Stimulated activated CD4-positive, alpha-beta T cell treated with anti-CD3 and anti-CD28 coated beads, Interleukin-15, amount 100 ng/mL, for 24 hours (primary cell): Measurements from ENCODE around the gene CXCL5.

Experiments
- DNase-seq: peaks from one replicate; pipeline ENCODE4 v3.0.0-alpha.2; 2020

The CXCL5 gene

GRCh38 chr4:73998040-73999011 is at the start of gene CXCL5:
TSS of gene CXCL5 (minus strand) at chr4:73998677. CDS start at chr4:73998581, 96 bp downstream.
- no peak for DNase-seq

GRCh38 chr4:74047152-74047551 is 48.7 kb upstream of the CXCL5 start:
- DNase-seq: no peak

GRCh38 chr4:74045772-74046171 is 47.3 kb upstream of the CXCL5 start:
- no peak for DNase-seq

GRCh38 chr4:74045247-74045646 is 46.8 kb upstream of the CXCL5 start:
- no peak for DNase-seq

- DNase-seq: no peak
Measured at GRCh38 chr4:74044677-74045076, 46.2 kb upstream of the CXCL5 start.

- DNase-seq: no peak
Measured at GRCh38 chr4:74042681-74043080, 44.2 kb upstream of the CXCL5 start.

- DNase-seq: no peak
Measured at GRCh38 chr4:74041418-74041817, 42.9 kb upstream of the CXCL5 start.

GRCh38 chr4:74039315-74039763 is 40.9 kb upstream of the CXCL5 start:
- no peak for DNase-seq

GRCh38 chr4:74038425-74039314 is 40.2 kb upstream of the CXCL5 start, which contains the start of gene CXCL3:
TSS of gene CXCL3 (minus strand) at chr4:74038689. CDS start at chr4:74038611, 78 bp downstream.
- DNase-seq: peak; percentile 24

- no peak for DNase-seq
Measured at GRCh38 chr4:74038086-74038424, 39.6 kb upstream of the CXCL5 start.

- DNase-seq: no peak
Measured at GRCh38 chr4:74037076-74037955, 38.8 kb upstream of the CXCL5 start.

- DNase-seq: no peak
Measured at GRCh38 chr4:74033739-74034138, 35.3 kb upstream of the CXCL5 start.

GRCh38 chr4:74032064-74032463 is 33.6 kb upstream of the CXCL5 start:
- DNase-seq: no peak

- DNase-seq: no peak
Measured at GRCh38 chr4:74031576-74031975, 33.1 kb upstream of the CXCL5 start.

GRCh38 chr4:74030285-74030684 is 31.8 kb upstream of the CXCL5 start:
- DNase-seq: no peak

- no peak for DNase-seq
Measured at GRCh38 chr4:74028504-74028903, 30.0 kb upstream of the CXCL5 start.

GRCh38 chr4:74023709-74024108 is 25.2 kb upstream of the CXCL5 start:
- DNase-seq: no peak

GRCh38 chr4:74021601-74022000 is 23.1 kb upstream of the CXCL5 start:
- DNase-seq: no peak

- no peak for DNase-seq
Measured at GRCh38 chr4:74018771-74019170, 20.3 kb upstream of the CXCL5 start.

GRCh38 chr4:74018116-74018515 is 19.6 kb upstream of the CXCL5 start:
- no peak for DNase-seq

- DNase-seq: no peak
Measured at GRCh38 chr4:74016068-74016467, 17.6 kb upstream of the CXCL5 start.

- no peak for DNase-seq
Measured at GRCh38 chr4:74015126-74015780, 16.8 kb upstream of the CXCL5 start.
